ENCODE data around the gene CCDC170.
"Not testable (repeated sequence)": the region's sequence is repeated elsewhere in the genome, so short reads cannot be mapped to it uniquely, and the experiment has no call there.

CCDC170 gene

DNA sequence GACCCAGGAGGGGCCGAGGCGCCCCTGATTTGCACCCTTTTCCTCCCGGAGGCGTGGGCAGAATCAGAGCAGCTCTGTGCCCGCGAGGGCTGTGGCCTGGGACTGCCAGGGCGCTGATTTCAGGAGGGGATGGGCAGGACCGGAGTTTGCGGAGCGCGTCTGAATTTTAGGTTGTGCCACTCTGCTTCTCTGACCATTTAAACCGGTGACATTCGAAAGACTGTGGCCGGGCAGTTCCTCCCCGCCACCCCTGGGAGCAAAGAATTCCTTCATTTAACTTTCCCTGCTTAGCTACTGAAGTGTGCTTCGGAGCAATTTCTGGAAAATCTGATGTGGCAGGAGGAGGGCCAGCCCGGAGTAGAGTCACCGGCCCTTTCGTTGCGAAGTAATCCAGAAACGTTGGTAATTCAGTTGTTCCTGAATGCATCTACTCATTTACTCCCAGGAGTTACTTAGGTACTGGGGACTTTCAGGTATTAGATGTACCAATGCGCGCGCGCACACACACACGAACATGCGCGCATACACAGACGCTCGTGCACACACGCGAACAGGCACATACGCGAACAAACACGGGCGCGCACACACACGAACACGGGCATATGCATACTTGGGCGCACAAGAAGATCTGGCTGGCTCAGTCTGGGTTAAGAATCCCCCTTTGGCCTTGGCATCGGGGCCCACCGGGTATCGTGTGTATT, 568 bp downstream of the CCDC170 start:
- DNase-seq, result peak; percentile 72

DNA sequence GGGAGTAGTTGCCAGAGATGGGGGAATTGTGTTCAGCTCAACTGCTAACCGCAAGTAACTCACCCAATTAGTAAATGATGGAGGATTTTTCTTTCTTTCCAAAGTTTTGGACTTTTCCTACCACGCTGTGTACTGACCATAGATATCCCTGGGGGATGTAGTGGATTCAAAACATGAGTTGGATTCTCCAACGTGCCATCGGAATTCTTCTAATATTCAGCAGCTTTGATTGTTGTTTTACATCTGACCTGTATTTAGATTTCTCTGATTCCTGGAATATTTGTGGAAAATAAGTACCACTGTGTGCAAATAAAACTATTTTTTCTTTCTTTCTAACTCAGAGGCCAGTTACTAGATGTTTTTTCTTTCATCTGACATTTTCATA, 1.1 kb downstream of the CCDC170 start:
- DNase-seq, result no peak

DNA sequence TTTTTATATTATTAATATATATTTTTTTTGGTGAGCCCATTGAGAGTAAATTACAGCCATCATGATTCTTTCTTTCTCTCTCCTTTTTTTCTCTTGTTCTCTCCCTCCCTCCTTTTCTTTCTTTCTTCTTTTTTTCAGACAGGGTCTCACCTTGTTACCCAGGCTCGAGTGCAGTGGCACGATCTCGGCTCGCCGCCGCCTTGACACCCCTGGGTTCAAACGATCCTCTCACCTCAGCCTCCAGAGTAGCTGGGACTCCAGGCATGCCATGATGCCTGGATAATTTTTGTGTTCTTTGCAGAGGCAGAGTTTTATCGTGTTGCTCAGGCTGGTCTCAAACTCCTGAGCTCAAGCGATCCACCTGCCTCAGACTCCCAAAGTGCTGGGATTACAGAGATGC, 1.6 kb downstream of the CCDC170 start:
- DNase-seq, result no peak

DNA sequence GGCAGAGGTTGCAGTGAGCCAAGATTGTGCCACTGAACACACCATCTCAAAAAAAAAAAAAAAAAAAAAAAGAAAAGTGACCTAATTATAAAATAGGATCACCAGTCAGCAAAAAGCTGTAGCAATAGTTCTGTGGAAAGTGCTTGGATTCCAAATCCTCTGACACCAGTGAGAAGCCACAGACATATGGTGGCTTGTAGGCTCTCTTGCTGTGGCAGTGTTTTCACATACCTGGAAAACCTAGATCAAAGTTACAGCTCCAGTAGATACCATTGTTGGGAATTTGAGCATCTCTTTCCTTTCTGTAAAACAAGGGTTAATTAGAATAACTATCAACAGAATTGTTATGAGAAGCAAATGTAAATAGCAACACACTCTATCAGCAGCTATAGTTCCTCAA, 4.1 kb downstream of the CCDC170 start:
- DNase-seq, result no peak

DNA sequence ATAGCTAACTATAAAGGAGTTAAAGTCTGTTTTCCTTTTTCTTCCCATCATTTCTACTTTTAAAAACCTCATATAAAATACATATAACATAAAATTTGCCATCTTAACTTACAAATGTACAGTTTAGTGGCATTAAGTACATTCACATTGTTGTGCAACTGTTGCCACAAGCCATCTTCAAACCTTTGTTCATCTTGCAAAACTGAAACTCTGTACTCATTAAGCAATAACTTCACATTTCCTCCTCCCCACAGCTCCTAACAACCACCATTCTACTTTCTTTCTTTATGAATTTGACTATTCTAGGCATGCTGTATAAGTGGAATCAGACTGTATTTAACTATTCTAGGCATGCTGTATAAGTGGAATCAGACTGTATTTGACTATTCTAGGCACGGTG, 4.5 kb downstream of the CCDC170 start:
- no peak for DNase-seq

DNA sequence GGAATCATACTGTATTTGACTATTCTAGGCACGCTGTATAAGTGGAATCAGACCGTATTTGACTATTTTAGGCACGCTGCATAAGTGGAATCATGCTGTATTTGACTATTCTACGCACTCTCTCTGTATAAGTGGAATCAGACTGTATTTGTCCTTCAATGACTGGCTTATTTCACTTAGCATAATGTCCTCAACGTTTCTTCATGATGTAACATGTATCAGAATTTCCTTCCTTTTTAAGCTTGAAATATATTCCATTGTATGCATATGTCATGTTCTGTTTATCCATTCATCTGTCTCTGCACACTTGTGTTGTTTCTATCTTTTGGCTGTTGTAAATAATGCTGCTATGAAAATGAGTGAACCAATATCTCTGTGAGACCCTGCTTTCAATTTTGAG, 5.7 kb downstream of the CCDC170 start:
- DNase-seq, result no peak

DNA sequence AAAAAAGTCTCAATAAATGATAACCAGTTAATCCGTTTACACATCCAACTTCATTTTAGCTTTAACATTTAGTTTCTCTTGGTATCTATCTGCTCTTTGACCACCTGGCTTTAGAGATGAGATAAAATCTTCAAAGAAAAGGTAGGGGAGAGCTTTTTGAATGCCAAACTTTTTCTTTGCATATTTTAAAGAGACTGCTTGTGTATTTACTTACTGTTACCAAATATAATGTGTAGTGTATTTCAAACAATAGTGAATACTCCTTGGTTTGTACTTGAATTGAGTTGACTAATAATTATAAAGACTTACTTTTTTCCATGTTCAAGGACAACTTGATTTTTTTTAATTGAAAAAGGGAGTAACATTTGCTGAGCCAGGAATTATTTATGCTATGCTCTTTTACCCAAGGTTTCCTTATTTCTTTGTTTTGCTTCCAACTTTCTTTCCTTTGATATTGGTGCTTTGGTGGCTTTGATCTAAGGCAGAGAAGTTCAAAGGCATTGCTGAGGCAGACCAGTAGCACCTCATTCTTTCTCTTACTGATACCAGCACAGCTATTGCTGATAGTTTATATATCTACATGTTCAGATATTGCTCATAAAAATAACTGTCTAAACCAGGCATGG, 7.8 kb downstream of the CCDC170 start:
- no peak for DNase-seq

DNA sequence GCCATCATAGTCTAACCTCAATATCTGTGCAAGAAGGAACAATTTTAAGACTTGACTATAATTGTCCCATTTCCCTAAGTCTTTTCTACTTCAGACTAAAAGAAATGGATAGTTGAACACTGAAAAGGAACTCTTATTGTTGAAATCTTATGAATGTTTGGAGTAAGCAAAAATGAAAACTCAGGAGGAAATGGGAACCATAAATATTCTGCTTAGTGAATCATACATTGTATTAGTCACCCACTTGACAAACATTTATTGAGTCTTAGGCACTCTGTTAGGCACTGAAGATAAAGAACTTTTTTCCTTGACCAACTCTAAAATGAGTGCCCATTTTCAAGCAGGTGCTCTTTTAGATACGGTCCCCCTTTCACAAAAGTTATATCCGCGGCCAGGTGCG, 8.7 kb downstream of the CCDC170 start:
- DNase-seq, result no peak

DNA sequence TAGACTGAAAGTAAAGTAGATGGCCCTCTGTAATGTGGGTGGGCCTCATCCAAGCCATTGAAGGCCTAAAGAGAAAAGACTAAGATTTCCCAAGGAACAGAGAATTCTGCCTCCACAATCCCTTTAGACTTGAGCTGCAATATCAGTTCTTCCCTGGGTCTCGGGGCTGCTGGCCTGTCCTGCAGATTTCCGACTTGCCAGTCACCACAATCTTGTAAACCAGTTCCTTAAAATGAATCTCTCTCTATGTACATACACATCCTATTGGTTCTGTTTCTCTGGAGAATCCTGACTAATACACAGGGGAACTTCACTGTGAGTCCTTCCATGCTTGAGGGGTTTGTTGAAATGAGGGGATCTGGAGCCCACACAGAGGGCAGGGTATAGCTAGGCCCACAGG, 12.9 kb downstream of the CCDC170 start:
- DNase-seq, result no peak

DNA sequence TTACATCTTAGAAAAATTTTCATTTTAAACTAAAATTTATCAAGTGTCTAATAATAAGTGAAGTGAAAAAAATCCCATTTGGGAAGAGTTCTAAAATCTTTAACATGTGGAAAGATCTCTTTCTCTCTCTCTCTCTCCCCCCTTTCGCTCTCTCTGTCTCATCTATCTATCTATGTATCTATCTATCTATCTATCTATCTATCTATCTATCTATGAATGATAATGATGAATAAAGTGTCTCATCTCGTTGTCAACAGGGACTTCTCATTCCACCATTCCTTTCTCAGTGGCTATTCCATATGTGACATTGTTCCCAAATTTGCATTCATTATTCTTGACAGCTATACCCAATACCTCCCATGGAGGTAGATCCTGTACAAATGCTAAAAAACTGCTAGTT, 15.2 kb downstream of the CCDC170 start:
- no peak for DNase-seq

DNA sequence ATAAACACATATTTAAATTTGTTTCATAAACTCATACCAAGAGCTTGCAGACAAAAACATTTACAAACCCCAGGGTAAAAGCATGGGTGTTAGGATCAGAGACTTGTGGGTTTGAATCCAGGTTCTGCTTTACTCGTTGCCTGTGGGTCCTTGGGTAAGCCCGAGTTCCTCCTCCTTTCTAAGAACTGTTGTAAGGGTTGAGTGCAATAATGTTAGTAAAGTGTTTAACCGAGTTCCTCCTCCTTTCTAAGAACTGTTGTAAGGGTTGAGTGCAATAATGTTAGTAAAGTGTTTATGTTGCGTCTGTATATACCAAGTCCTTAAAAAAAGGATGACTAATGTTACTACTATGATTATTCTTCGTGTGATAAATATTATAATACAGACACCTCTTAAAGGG, 18.7 kb downstream of the CCDC170 start:
- no peak for DNase-seq

DNA sequence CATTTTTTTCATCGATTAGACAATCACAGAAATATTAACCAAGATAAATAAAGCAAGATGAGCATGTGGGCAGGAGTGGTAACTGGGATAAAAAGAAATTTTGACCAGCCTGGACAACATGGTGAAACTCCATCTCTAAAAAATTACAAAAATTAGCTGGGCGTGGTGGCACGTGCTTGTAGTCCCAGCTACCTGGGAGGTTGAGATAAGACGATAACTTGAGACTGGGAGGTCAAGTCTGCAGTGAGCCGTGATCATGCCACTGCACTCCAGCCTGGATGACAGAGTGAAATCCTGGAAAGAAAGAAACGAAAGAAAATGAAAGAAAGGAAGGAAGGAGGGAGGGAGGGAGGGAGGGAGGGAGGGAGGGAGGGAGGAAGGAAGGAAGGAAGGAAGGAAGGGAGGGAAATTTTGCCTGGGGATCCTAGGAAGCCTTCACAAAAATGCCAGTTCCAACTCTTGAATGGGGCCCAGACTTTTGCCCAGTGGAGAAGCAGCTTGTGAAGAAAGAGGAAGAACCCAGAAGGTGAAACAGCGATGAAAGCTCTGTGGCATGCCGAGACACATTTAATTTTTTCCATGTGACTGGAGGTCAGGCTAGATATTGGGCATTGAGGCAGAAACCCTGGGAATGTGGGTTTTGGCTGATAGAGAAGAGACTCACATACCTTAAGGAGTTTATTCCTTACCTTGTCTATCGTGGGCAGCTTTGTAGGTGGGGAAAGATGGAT, 20.3 kb downstream of the CCDC170 start:
- no peak for DNase-seq

DNA sequence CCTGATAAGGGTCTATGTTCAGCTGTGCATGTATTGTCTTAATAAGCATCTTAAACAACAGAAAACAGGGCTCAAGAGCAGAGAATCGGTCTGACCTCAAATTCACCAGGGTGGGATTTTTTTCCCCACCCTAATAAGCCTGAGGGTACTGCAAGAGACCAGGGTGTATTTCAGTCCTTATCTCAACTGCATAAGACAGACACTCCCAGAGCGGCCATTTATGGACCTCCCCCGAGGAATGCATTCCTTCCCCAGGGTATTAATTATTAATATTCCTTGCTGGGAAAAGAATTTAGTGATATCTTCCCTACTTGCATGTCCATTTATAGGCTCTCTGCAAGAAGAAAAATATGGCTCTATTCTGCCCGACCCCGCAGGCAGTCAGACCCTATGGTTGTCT, 25.2 kb downstream of the CCDC170 start:
- DNase-seq, result not testable (repeated sequence)

DNA sequence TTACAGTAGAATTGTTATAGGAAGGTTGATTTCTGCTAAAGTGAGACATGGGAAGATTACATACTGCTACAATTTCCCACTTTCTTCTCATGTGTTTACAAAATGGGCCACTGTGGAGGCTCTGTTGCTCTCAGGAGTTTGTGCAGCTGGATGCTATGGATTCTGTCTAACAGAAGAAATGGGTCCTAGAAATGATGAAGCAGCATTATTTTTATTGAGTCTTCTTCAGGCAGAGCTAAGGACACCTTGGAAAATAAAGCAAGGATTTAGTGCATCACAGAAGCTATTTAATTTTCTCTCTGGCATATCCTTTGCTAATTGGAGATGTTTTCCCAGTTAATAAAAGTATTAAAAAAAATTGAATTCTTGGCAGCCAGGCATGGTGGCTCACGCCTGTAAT, 29.2 kb downstream of the CCDC170 start:
- no peak for DNase-seq

DNA sequence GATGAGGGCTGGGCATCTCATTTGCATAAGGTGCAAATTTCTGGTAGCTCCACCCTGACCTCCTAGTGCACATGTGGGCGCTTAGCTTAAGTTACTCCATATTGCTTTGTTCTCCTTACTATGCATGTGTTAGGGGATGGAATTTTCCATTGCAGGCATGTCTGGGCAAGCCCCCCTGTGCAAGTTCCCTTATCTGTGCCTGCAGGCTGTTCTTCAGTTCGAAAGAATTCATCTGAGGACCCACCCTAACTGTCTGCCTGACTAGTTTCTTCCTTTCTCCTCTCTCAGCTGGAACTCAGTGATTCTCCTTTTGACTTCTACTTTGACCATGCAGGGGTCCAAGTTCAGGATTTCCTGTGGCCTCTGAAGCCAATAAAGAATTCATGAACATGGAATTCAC, 30.2 kb downstream of the CCDC170 start:
- DNase-seq, result no peak

DNA sequence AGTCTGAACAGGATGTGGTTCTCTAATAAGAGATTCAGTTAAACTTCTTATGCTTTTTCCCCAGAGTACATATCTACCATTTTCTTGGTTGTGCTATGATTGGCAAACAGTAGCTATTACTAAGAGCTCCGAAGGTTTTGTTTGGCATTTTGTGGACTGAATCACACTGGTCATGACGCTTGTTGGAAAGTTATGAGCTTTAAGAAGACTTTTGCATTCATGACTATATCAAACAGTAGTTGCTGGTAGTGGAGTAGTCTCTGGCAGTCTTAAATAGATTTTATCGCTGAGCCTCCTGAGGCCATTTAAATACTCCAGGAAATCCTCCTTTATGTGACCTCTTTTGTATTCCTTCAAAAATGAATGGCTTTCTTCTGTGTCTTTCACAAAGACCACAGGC, 40.8 kb downstream of the CCDC170 start:
- DNase-seq, result no peak

DNA sequence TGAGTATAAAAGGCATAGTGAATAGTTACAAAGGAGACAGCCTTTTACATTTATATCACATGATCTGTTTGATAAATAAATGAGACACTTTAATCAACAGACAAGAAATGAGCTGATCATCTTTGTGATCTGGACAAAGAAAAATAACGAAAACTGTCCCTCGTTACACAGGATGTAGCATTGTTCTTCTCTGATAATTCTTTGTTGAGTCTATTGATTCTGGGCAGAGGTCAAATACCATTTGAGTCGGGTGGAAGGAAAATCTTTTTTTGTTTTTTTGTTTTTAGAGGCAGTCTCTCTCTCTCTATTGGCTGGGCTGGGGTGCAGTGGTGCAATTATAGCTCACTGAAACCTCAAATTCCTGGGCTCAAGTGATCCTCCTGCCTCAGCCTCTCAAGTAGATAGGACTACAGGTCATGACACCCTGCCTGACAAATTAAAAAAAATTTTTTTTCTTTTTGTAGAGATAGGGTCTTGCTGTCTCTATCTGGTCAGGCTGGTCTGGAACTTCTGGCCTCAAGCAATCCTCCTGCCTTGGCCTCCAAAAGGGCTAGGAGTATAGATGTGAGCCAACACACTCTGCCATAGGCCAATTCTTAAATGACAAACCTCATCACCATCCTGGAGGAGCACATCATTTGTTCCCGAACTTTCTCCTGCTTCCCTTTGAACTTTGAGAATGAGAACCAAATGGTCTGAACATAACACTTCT, 41.8 kb downstream of the CCDC170 start:
- no peak for DNase-seq

DNA sequence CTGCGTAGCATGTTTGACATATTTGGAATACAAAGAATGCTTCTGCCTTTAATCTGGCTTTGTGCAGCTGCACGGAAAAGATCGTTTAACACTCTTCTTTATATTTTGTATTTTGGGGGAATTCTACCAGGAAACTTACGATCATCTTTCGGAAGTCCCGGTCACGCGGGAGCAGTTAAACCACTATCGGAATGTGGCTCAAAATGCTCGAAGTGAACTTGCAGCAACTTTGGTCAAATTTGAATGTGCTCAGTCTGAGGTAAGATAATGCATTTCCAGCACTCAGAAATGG, 42.3 kb downstream of the CCDC170 start:
- no peak for DNase-seq

DNA sequence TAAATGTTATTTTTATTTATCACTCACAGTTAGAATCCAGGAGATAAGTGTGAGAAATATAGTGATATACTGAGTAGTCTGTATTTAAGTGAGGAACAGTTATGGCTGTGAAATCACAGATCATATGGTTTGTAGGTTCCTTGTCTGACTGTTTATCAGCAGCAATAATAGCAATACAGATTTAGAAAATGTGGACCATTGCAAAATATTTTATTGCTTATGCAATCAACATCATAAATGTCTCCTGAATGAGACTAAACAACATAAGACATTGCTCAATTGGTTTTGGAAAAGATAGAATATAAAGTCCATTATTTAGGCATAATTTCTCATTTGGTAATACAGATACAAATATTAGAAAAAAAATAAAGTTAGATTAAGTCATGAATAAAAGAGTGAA, 43.7 kb downstream of the CCDC170 start:
- DNase-seq, result no peak

DNA sequence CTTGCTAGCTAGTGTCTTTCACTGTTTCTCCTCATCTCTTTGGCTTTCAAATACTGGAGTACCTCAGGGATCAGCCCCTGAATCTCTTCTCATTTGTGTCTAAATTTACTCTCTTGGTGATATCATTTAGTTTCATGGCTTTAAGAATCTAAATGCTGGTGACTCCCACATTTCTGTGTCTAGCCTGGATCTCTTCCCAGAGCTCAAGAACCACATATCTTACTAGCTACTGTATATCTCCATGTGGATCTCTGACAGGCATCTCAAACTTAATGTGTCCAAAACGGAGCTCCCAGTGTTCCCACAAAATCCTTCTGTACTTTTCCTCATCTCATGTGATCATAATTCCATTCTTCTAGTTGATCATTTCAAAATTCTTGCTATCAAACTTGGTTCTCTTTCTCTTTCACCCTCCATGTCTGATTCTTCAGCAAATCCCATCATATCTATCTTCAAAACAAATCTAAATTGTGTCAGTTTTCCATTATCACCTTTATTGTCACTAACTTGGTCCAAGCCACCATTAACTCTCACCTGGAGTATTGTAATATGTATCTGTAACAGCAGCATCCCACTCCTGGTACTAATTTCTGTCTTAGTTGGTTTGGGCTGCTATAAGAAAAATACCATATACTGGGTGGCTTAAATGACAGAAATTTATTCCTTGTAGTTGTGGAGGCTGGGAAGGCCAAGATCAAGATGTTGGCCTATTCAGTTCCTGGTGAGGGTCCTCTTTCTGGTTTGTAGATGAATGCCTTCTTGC, 45.9 kb downstream of the CCDC170 start:
- DNase-seq, result no peak

DNA sequence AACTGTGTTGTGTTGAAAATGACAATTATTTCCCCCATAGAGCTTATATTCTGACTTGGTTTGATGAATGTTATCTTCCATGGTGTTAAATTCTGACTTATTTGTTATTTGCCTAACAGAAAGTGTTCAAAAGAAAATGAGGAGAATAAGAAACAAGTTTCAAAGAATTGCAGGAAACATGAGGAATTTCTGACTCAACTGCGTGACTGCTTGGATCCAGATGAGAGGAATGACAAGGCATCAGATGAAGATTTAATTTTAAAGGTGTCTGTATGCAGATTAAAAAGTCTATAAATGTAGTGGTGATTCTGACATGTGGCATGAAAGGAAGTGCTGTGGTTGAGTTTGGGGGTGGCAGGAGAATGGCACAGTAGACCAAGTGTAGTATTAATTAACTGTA, 50.6 kb downstream of the CCDC170 start:
- no peak for DNase-seq

DNA sequence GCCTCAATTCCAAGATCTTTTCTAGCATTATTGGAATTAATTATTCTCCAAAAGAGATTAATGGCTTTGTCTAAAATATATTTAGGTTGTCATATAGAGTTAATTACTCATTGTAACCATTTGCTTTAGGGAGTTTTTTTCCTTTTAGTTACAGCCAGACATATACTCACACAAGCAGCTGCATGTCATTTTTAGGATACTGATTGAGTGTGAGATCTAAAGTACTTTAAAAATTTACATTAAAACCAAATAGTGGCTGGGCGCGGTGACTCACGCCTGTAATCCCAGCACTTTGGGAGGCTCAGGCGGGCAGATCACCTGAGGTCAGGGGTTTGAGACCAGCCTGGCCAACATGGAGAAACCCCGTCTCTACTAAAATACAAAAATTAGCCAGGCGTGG, 51.1 kb downstream of the CCDC170 start:
- DNase-seq, result not testable (repeated sequence)
